Measurements from ENCODE around the gene RIC1.

DNA sequence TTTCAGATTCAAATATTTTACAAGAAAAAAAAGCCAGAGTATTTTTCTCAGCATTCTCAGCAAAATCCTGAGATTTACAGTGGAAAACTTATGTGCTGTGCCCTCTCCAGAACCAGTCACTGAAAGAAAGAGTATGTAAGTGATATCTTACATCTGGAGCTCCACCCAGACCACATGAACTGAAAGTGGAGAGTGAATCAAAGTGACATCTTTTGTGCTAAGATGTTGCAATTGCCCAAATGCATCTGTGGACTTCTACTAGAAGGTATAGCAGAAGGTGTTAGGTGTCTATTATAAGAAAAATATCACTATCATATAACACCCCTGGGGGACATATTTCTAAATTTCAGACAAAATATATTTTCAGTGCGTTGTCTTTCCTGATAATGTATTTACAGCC lies 49.0 kb upstream of the RIC1 start:
- TF ChIP-seq, protein P1, sequence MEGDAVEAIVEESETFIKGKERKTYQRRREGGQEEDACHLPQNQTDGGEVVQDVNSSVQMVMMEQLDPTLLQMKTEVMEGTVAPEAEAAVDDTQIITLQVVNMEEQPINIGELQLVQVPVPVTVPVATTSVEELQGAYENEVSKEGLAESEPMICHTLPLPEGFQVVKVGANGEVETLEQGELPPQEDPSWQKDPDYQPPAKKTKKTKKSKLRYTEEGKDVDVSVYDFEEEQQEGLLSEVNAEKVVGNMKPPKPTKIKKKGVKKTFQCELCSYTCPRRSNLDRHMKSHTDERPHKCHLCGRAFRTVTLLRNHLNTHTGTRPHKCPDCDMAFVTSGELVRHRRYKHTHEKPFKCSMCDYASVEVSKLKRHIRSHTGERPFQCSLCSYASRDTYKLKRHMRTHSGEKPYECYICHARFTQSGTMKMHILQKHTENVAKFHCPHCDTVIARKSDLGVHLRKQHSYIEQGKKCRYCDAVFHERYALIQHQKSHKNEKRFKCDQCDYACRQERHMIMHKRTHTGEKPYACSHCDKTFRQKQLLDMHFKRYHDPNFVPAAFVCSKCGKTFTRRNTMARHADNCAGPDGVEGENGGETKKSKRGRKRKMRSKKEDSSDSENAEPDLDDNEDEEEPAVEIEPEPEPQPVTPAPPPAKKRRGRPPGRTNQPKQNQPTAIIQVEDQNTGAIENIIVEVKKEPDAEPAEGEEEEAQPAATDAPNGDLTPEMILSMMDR (IDR thresholded peaks at IDR 0.05): no peak
- TF ChIP-seq POLR2A (IDR thresholded peaks at IDR 0.05): no peak
